Measurements from ENCODE around the gene LILRA5.
"Not testable (repeated sequence)": the region's sequence is repeated elsewhere in the genome, so short reads cannot be mapped to it uniquely, and the experiment has no call there.

The LILRA5 gene

DNA sequence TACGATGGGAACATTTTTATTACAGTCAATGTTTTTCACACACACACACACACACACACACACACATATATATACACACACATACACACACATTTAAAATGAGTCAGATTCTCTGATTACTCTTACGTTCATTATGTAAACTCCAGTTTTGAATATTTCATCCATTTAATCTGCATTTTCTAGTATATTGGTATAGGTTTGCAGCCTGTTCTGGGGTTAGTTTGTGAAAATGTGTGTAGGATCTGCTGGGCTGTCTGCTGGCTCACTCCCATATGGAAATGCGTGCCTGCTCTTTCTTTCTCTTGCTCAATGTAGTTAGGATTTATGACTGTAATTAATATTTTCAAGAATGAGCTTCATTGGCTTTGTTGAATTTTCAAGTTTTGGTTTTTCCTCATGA is 39.1 kb downstream of the LILRA5 start:
- no peak for DNase-seq (ENCODE audit: low read depth in 2 of 2)

DNA sequence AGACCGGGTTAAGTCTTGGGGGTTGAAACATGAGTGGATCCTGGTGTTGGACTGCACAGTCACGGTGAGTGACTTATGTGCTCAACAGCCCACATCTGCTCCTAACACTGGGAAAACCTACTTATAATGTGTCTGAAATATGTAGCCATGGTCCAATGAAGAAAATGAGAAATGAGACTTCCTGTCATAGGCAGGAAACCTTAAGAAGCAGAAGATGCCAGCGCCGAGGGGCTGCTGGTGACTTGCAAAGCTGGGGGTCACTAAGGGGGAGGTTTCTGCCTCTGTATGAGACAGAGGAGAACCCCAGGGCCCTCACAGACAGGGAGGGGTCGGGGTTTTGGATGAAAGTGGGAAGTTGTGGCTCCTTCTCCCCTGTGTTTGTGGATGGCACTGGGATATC is 40.8 kb downstream of the LILRA5 start:
- DNase-seq (ENCODE audit: low read depth in 2 of 2): not testable (repeated sequence)

DNA sequence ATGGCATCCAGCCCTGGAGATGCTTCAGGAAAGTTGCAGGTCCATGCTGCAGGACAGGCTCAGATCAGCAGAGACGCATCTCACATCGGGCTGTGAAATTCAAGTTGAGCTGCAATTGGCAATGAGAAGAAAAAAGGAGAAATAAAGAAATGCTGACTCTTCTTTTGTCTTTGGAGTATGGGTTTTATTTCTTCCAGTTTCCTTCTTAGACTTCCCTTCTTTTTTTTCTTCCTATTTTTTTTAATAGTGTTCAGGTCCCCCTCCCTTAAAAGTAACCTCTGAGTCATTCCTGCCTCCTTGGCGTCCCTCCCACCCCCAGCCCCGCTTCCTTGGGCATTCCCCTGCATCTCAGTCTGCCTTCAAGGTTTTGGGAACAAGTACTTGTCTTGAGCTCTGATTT is 41.4 kb downstream of the LILRA5 start:
- DNase-seq (ENCODE audit: low read depth in 2 of 2): not testable (repeated sequence)

DNA sequence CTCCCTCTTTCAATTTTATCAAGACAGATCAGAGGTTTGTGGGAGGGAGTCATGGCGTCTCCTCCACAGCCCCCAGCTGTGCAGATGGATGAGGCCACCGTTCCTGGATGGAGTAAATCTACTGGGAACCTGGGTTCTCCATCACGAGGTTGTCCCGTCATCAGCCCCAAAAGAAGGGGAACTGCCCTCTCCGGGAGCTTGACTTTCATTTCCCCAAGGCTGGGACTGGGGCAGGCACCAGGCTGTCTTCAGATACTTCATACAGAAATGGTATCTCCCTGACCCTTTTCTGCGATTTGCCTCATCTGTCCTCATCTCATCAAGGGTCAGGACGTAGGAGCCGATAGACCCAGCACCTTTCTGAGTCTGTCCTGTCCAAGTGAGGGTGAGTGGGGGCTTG is 41.9 kb downstream of the LILRA5 start:
- DNase-seq (ENCODE audit: low read depth in 2 of 2): no peak

DNA sequence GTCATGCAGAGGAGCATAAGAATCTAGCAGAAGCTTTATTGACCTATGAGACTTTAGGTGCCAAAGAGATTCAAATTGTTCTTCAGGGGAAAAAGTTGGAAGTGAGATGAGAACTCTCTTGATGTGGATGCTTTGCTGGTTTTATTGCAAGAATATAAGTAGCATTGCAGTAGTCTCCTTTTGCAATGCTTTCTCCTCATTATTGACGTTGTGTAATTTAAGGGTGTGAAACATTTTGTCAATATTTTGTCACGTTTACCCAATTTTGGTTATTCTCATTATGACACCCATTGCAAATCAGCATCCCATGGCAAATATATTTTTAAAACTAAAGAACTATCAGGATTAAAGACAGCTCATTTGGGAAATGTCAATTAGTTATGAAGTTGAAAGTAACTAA is 44.0 kb downstream of the LILRA5 start:
- no peak for DNase-seq (ENCODE audit: low read depth in 2 of 2)

DNA sequence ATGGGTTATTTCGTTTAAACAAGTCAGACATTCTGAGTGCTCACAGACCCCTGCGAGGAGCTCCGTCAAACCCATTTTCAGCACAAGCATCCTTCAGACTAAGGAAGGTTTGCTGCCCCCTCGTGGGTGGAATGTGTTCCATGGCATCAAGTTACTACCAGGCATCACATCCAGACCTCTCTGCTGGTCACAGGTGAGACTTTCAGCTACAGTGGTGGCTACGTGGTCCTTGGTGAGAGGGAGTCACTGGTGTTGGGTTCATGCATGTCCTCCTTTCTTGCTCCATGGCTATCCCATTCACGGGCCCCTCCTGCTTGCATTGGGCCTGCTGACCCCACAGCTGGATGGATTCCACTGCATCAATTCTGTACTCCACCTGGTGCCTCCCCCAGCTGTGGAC is 46.8 kb downstream of the LILRA5 start:
- DNase-seq (ENCODE audit: low read depth in 2 of 2): peak; percentile 68 to 83

DNA sequence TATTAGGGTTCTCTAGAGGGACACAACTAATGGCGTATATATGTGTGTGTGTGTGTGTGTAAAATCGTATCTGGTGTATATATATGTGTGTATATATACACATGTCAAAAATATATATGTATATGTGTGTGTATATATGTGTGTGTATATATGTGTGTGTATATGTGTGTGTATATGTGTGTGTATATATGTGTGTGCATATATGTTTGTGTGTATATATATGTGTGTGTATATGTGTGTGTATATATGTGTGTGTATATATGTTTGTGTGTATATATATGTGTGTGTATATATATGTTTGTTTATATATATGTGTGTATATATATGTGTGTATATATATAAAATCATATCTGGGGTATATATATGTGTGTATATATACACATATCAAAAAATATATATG is 50.5 kb downstream of the LILRA5 start:
- DNase-seq (ENCODE audit: low read depth in 2 of 2): no peak

DNA sequence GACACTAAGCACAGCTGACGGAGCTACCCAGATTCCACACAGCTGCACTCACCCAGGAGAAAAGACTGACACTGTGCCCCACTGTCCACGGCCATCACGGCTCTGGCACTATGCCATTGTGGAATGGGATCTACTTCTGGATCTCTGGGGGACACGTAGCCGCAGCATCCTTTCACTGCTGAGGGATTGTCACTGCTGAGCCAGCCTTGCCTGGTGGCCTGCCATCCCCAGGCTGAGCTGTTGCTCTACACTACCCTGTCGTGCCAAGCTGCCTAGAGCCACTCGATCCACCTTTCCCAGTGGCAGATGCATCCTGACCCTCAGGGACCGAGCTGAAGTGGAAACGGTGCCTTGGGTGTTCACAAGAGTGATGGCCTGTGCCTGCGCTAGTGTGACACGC is 50.9 kb downstream of the LILRA5 start:
- DNase-seq (ENCODE audit: low read depth in 2 of 2): no peak

DNA sequence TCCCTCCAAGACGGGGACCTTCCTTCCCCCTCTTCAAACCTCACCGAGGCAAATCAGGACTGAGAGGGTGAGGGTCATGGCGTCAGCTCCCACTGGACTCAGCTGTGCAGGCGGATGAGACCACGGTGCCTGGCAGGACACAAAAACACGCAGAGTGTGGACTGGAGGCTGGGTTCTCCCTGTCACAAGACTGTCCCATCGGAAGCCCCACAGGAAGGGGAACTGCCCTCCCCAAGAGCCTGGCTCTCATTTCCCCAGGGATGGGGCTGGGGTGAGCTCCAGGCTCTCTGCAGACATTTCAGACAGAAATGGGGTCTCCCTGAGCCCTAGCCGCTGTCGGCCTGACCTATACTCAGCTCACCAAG is 55.9 kb downstream of the LILRA5 start, which contains the start of gene LILRB5:
LILRB5 (minus strand) TSS at position 158 of the 365 bp plus-strand sequence; CDS start at position 78, 80 bp downstream.
- DNase-seq (ENCODE audit: low read depth in 2 of 2): no peak
